Neutrophil (primary cell): ENCODE data around the gene HIPK1.
A peak's percentile ranks its signal among the peaks of the same experiment; 100 is the strongest.
"Not testable (repeated sequence)": the region's sequence is repeated elsewhere in the genome, so short reads cannot be mapped to it uniquely, and the experiment has no call there.

Experiments
- H3K27ac ChIP-seq: fragments of 200-600 bp; sonication (generic); 2 replicates; pipeline ENCODE4 v1.5.1; 2016; ENCODE audit warnings: mild to moderate bottlenecking, moderate library complexity
- H3K27me3 ChIP-seq: fragments of 200-600 bp; sonication (generic); 2 replicates; pipeline ENCODE4 v1.6.0; 2016; ENCODE audit warnings: mild to moderate bottlenecking
- H3K36me3 ChIP-seq: fragments of 200-600 bp; sonication (generic); 2 replicates; pipeline ENCODE4 v1.5.1; 2017
- H3K4me1 ChIP-seq, 2 experiments: fragments of 200-600 bp in 1 of 2; sonication (generic) in 1 of 2; 1 replicate in 1 of 2; 2 replicates in 1 of 2; pipeline versions ENCODE4 v1.5.1 to v1.6.1; 2013 to 2016; ENCODE audit warnings: low read depth in 1 of 2, low read length in 1 of 2, mild to moderate bottlenecking in 1 of 2, moderate library complexity in 1 of 2; ENCODE audit not compliant: control insufficient read depth in 1 of 2, insufficient read depth in 1 of 2
- H3K4me3 ChIP-seq, 2 experiments: fragments of 200-600 bp in 1 of 2; sonication (generic) in 1 of 2; 1 replicate in 1 of 2; 2 replicates in 1 of 2; pipeline ENCODE4 v1.5.1; 2013 to 2016; ENCODE audit warnings: low read depth in 1 of 2, low read length in 1 of 2, mild to moderate bottlenecking in 1 of 2, moderate library complexity in 1 of 2
- H3K9me3 ChIP-seq: fragments of 200-600 bp; sonication (generic); 2 replicates; pipeline ENCODE4 v1.5.1; 2016
- TF ChIP-seq, protein P1 (sequence below): fragments of 200-600 bp; sonication (generic); IDR thresholded peaks from 2 replicates; pipeline ENCODE4 v1.5.1; 2016; ENCODE audit warnings: antibody characterized with exemption

Gene HIPK1

DNA sequence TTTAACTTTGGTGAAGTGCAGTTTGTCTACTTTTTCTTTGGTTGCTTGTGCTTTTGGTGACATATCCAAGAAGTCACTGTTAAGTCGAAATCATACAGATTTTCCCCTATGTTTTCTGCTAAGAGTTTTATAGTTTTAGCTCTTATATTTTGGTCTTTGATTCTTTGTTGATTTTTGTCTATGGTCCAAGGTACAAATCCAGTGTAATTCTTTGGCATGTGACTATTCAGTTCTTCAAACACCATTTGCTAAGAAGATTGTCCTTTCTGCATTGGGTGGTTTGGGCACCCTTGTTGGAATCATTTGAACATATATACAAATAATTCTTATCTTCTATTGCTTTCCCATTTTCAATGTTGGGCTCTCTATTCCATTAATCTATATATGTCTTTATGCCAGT is 16.2 kb downstream of the HIPK1 start:
- Histone ChIP-seq H3K36me3 (peaks cover 18% of the 10 kb centered on the region), H3K27me3 (no peaks in the 10 kb centered on the region), H3K4me3 (no peak overlapping the region), H3K9me3 (no peaks in the 10 kb centered on the region), H3K27ac (peak overlapping the region; percentile 26), H3K4me1 (peaks cover 69 to 83% of the 10 kb centered on the region in 2 experiments)
- TF ChIP-seq, protein P1, sequence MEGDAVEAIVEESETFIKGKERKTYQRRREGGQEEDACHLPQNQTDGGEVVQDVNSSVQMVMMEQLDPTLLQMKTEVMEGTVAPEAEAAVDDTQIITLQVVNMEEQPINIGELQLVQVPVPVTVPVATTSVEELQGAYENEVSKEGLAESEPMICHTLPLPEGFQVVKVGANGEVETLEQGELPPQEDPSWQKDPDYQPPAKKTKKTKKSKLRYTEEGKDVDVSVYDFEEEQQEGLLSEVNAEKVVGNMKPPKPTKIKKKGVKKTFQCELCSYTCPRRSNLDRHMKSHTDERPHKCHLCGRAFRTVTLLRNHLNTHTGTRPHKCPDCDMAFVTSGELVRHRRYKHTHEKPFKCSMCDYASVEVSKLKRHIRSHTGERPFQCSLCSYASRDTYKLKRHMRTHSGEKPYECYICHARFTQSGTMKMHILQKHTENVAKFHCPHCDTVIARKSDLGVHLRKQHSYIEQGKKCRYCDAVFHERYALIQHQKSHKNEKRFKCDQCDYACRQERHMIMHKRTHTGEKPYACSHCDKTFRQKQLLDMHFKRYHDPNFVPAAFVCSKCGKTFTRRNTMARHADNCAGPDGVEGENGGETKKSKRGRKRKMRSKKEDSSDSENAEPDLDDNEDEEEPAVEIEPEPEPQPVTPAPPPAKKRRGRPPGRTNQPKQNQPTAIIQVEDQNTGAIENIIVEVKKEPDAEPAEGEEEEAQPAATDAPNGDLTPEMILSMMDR = no peak

DNA sequence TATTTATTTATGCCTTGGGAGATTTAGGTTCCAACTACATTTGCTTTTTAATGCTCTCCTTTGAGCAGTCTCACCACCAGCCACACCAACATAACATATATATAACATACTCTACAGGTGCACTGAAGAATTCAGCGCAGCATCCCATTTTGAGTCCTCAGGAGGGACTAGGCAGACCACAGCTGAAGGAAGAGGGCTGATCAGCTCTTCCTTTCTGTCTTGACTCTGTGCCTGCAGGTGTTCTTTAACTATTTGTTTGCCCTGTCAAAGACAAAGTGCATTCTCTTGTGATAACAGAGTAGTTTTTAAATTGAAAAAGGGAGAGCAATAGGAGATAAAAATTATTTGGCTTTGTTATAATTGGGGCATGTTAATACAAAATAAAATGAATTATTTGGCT is 17.0 kb downstream of the HIPK1 start:
- H3K4me1 ChIP-seq = peaks cover 62 to 76% of the 10 kb centered on the region in 2 experiments
- peaks cover 10% of the 10 kb centered on the region for H3K36me3 ChIP-seq
- TF ChIP-seq, protein P1 = no peak
- no peaks in the 10 kb centered on the region for H3K9me3 ChIP-seq
- no peaks in the 10 kb centered on the region for H3K27me3 ChIP-seq
- H3K4me3 ChIP-seq = no peak overlapping the region
- H3K27ac ChIP-seq = peak overlapping the region; percentile 81

DNA sequence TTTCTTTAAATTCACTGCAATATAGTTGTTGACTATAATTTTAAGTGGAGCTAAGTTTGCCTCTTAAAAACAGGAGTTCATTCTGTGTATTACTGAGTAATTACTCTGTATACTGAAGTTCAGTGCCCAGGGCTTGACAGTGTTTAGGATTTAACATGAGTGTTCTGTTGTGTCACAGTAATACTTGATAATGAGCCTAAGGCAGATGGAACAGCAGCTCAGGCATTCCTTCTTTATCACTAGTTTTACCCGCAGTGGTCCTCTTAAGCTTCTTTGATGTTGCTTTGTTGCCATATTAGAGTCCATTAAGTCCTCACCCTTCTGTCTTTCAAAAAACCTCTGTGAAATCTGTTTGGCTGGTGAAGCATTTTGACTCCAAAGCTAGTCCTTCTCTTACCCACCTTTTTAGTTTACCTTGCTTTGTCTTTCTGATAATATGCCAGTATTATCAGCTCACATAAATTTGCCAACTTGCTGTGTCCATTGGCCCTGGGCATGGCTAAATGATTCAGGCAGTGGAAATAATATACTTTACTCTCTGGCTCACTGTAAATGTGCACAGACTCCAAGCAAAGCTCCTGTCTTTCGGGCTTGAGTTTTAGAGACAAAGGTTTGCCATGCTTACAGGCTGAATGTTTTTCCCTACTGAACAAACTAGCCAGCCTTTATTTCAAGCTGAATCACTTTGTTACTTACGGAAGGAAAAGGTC is 17.7 kb downstream of the HIPK1 start:
- peaks cover 3% of the 10 kb centered on the region for H3K36me3 ChIP-seq
- H3K4me1 ChIP-seq = peaks cover 58 to 70% of the 10 kb centered on the region in 2 experiments
- no peak overlapping the region for H3K4me3 ChIP-seq
- no peaks in the 10 kb centered on the region for H3K9me3 ChIP-seq
- H3K27ac ChIP-seq = peak overlapping the region; percentile 81
- no peaks in the 10 kb centered on the region for H3K27me3 ChIP-seq
- TF ChIP-seq, protein P1 = no peak

DNA sequence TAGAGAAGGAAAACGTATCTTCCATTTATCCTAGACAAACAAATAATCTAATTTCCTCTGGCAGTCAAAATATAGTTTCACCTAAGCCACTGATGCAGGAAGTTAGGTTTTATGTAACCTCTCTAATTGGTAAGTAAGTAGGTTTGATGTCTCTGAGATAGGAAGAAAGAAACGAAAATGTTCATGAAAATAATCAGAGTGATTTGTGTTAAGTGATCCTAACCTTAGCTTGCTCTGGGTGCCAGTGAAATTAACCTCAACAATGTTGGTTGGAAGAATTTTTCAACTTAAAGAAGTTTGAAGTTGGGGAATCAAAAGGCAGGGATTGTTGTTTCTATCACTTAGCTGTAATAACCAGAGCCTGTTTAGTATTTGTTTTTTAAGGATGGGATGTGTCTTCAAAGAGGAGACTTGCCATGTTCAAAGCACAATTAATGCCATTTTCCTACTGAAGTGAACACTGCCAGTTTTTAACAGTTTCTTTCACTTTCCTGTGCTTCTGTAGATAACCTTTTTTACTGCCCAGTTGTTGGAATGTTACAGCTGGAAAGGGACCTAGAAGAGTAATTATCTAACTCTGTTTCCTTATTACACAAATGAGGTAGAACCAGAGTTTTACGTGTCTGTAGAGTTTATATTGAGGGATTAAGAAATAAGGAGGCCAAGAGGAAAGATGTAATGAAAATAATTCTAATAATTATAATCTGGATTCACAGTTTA is 18.4 kb downstream of the HIPK1 start:
- TF ChIP-seq, protein P1 = no peak
- no peaks in the 10 kb centered on the region for H3K36me3 ChIP-seq
- H3K27ac ChIP-seq = peak overlapping the region; percentile 81
- H3K4me3 ChIP-seq = no peak overlapping the region
- no peaks in the 10 kb centered on the region for H3K9me3 ChIP-seq
- no peaks in the 10 kb centered on the region for H3K27me3 ChIP-seq
- peaks cover 52 to 63% of the 10 kb centered on the region in 2 experiments for H3K4me1 ChIP-seq

DNA sequence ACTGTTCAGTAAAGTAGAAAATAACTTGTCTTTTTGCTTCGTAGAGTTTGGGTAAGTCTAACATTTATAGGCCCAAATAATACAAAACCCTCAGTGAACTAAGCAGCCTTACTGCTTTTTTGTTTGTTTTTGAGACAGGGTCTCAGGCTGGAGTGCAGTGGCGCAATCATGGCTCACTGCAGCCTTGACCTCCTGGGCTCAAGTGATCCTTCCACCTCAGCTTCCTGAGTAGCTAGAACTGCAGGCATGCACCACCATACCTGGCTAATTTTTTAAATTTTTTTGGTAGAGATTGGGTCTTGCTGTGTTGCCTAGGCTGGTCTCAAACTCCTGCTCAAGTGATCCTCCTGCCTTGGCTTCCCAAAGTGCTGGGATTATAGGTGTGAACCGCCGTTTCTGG is 19.0 kb downstream of the HIPK1 start:
- not testable (repeated sequence) for H3K9me3 ChIP-seq, H3K4me3 ChIP-seq, H3K27me3 ChIP-seq, H3K36me3 ChIP-seq
- peak overlapping the region; percentile 81 for H3K27ac ChIP-seq
- H3K4me1 ChIP-seq = peaks cover 46 to 57% of the 10 kb centered on the region in 2 experiments

DNA sequence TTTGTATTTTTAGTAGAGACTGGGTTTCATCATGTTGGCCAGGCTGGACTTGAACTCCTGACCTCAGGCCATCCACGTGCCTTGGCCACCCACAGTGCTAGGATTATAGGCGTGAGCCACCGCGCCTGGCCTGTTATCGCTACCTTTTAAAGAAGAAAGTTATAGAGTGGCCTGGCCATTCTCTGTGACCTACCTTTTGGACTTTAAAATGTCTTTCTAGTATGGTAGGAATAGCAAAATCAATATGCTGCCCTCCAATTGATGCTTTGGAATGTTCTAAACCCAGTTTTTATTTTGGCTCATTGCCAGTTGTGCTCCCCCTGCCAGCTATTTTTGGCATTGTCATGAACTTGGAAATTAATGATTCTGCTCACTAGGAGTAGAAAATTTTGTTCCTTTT is 19.9 kb downstream of the HIPK1 start:
- H3K4me3 ChIP-seq = no peak overlapping the region
- H3K27me3 ChIP-seq = no peaks in the 10 kb centered on the region
- H3K9me3 ChIP-seq = no peaks in the 10 kb centered on the region
- peaks cover 1% of the 10 kb centered on the region for H3K36me3 ChIP-seq
- peaks cover 37 to 49% of the 10 kb centered on the region in 2 experiments for H3K4me1 ChIP-seq
- H3K27ac ChIP-seq = peak overlapping the region; percentile 81
- TF ChIP-seq, protein P1 = no peak
